Myocyte (in vitro differentiated cells): ENCODE results near the gene BCKDK. TPM values are rescaled to one million over a fixed set of nuclear protein-coding genes. Genes with fewer than 3 reads are reported as not detected.
"Not testable (repeated sequence)": the region's sequence is repeated elsewhere in the genome, so short reads cannot be mapped to it uniquely, and the experiment has no call there.

Experiments used
- DNase-seq: peaks from one replicate; pipeline ENCODE4 v3.0.0-alpha.2; 2012; ENCODE audit warnings: low read depth
- total RNA-seq: library from RNA; depleted of rRNA; stranded (reverse); fragments of >200 nt; gene quantifications from 2 replicates; pipeline ENCODE4 v1.2.3, GENCODE V29; 2014

Gene BCKDK
- total RNA-seq, 1 donor from 2014 or later = 158 TPM

- peak; percentile 38 for DNase-seq
Measured at GRCh38 chr16:31138621-31139578, 30.7 kb downstream of the BCKDK start.

- not testable (repeated sequence) for DNase-seq
Measured at GRCh38 chr16:31141071-31141469, 32.9 kb downstream of the BCKDK start.

GRCh38 chr16:31141489-31142108 is 33.4 kb downstream of the BCKDK start:
- DNase-seq = no peak

GRCh38 chr16:31142109-31143010 is 34.2 kb downstream of the BCKDK start:
- DNase-seq = peak; percentile 99

- DNase-seq = no peak
Measured at GRCh38 chr16:31143011-31143693, 35.0 kb downstream of the BCKDK start.

- no peak for DNase-seq
Measured at GRCh38 chr16:31143694-31144148, 35.5 kb downstream of the BCKDK start.

GRCh38 chr16:31144418-31144817 is 36.2 kb downstream of the BCKDK start:
- not testable (repeated sequence) for DNase-seq

- DNase-seq = no peak
Measured at GRCh38 chr16:31145398-31145990, 37.3 kb downstream of the BCKDK start.

GRCh38 chr16:31147574-31147973 is 39.4 kb downstream of the BCKDK start:
- DNase-seq = no peak

GRCh38 chr16:31148281-31148728 is 40.1 kb downstream of the BCKDK start:
- DNase-seq = no peak

GRCh38 chr16:31148896-31149295 is 40.7 kb downstream of the BCKDK start:
- no peak for DNase-seq

- no peak for DNase-seq
Measured at GRCh38 chr16:31149332-31149731, 41.1 kb downstream of the BCKDK start.

- DNase-seq = no peak
Measured at GRCh38 chr16:31149894-31150890, 42.0 kb downstream of the BCKDK start, which contains the start of gene PRSS36. TSS of gene PRSS36 (minus strand) at chr16:31150066. CDS start at chr16:31150035, 31 bp downstream.

GRCh38 chr16:31150976-31151375 is 42.8 kb downstream of the BCKDK start:
- DNase-seq = not testable (repeated sequence)

GRCh38 chr16:31157136-31157535 is 49.0 kb downstream of the BCKDK start:
- no peak for DNase-seq
